Left renal pelvis (tissue), 4 donors: Measurements from ENCODE around the gene CFL2. TPM values are rescaled to one million over a fixed set of nuclear protein-coding genes. Genes with fewer than 3 reads are reported as not detected.
"Not testable (repeated sequence)": the region's sequence is repeated elsewhere in the genome, so short reads cannot be mapped to it uniquely, and the experiment has no call there.

Experiments used
- DNase-seq, 4 donors: peaks; one replicate each; pipeline ENCODE4 v3.0.0-alpha.2; 2013; ENCODE audit warnings: low read depth in 4 of 4, low spot score in 3 of 4
- polyA plus RNA-seq, 4 donors: library from polyadenylated mRNA; unstranded; fragments of 120-200 nt; gene quantifications; one replicate each; pipeline ENCODE4 v1.2.1, GENCODE V29; 2013; ENCODE audit not compliant: insufficient read length in 4 of 4

The CFL2 gene
- polyA plus RNA-seq: 10 to 100 TPM; 61.8 to 82.6 (median 77.8) TPM

GRCh38 chr14:34714320-34715126 lies at the start of gene CFL2:
Gene CFL2 (minus strand): TSS chr14:34714593. CDS start chr14:34714540, 53 bp downstream.
- DNase-seq: peak; percentile 48 to 70 (median 62)

- no peak for DNase-seq
These were observed 40.8 kb upstream of the CFL2 start for GRCh38 chr14:34755215-34755614.

GRCh38 chr14:34754687-34755086 lies 40.3 kb upstream of the CFL2 start:
- DNase-seq: no peak

GRCh38 chr14:34750670-34751069 lies 36.3 kb upstream of the CFL2 start:
- no peak for DNase-seq

- no peak for DNase-seq
These were observed 35.8 kb upstream of the CFL2 start for GRCh38 chr14:34750233-34750632.

- no peak for DNase-seq
These were observed 35.0 kb upstream of the CFL2 start for GRCh38 chr14:34749408-34749807.

- no peak for DNase-seq
These were observed 28.1 kb upstream of the CFL2 start for GRCh38 chr14:34742270-34743115.

- DNase-seq: no peak
These were observed 27.4 kb upstream of the CFL2 start for GRCh38 chr14:34741840-34742239.

- not testable (repeated sequence) for DNase-seq
These were observed 25.7 kb upstream of the CFL2 start for GRCh38 chr14:34740139-34740538.

- not testable (repeated sequence) for DNase-seq
These were observed 22.7 kb upstream of the CFL2 start for GRCh38 chr14:34737079-34737478.

- DNase-seq: no peak
These were observed 18.9 kb upstream of the CFL2 start for GRCh38 chr14:34733245-34733644.

GRCh38 chr14:34732802-34733201 lies 18.4 kb upstream of the CFL2 start:
- DNase-seq: no peak

- DNase-seq: no peak
These were observed 9.5 kb upstream of the CFL2 start for GRCh38 chr14:34723867-34724266.

- peak in 2 of 4 donors; percentile 42 to 44 for DNase-seq
These were observed 8.5 kb upstream of the CFL2 start for GRCh38 chr14:34722723-34723545.

GRCh38 chr14:34721129-34721528 lies 6.7 kb upstream of the CFL2 start:
- no peak for DNase-seq

GRCh38 chr14:34718750-34719304 lies 4.4 kb upstream of the CFL2 start:
- no peak for DNase-seq

- DNase-seq: no peak
These were observed 902 bp upstream of the CFL2 start for GRCh38 chr14:34715127-34715863.

- peak in 2 of 4 donors; percentile 31 to 42 for DNase-seq
These were observed 593 bp downstream of the CFL2 start for GRCh38 chr14:34713681-34714319.

- no peak for DNase-seq
These were observed 1.2 kb downstream of the CFL2 start for GRCh38 chr14:34713122-34713680.
